SH-SY5Y (cell line): ENCODE data around the gene KDM1B.

ENCODE experiments used
- GATA2 ChIP-seq: IDR thresholded peaks from 2 replicates; pipeline ENCODE4 v1.6.1; 2011; ENCODE audit warnings: mild to moderate bottlenecking, low read depth, low read length
- GATA3 ChIP-seq: IDR thresholded peaks from 2 replicates; pipeline ENCODE4 v1.6.1; 2011; ENCODE audit warnings: low read depth, mild to moderate bottlenecking, low read length, moderate library complexity

- TF ChIP-seq GATA2 (no peak), GATA3 (no peak)
These were observed 11.3 kb downstream of the KDM1B start for GRCh38 chr6:18166312-18167036.
